Measurements from ENCODE around the gene PAXX. TPM values are rescaled to one million over a fixed set of nuclear protein-coding genes. Genes with fewer than 3 reads are reported as not detected.
A peak's percentile ranks its signal among the peaks of the same experiment; 100 is the strongest.

The PAXX gene, protein sequence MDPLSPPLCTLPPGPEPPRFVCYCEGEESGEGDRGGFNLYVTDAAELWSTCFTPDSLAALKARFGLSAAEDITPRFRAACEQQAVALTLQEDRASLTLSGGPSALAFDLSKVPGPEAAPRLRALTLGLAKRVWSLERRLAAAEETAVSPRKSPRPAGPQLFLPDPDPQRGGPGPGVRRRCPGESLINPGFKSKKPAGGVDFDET
- total RNA-seq = 21.7 TPM

DNA sequence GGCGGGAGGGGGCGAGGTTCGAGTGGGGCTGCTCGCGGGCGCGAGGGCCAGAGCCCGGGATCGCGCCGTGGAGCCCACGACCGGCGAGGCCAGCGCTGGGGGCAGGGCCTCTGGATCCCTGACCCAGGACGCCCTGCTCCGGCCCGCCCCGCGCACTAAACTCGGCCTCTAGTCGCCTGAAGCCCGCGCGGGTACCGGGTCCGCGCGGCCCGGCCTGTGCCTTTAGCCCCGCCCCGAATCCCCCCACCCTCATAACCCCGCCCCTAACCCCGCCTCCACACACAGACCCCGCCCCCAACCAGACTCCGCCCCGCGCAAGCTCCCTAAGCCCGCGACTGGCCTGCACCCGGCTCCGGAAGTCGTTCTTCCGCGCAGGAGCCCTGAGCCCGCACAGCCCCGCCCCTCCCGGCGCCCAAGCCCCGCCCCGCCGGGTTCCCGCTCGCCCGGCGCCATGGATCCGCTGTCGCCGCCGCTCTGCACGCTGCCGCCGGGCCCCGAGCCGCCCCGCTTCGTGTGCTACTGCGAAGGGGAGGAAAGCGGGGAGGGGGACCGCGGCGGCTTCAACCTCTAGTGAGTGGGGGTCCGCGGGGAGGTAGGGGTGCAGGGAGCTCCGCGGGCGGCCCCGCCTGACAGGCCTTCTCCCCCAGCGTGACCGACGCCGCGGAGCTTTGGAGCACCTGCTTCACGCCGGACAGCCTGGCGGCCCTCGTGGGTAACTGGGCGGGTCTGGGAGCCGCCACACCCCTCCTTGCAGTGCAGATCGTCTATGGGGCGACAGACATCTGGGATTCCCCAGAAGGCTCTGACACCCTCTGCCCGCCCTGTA is at the start of gene PAXX:
TSS of gene PAXX (plus strand) at position 430 of the 826 bp plus-strand sequence. CDS start at position 452, 22 bp downstream.
- peak; percentile 95 for DNase-seq

DNA sequence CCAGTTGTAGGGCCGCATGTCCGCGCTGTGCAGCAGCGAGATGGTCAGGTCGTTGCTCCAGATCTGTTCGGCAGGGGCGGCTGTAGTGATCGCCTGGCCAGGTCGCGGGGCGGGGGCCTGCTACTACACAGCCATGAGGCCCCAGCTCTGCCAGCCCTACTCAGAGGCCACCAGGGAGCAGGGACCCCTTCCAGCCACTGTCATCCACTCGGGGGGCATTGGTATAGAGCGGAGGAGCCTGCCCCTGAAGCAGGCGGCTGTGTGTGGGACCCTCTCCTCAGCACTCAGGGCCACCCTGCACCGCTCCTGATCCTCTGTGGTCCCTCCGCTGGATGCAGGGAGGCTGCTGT is 49.4 kb upstream of the PAXX start:
- no peak for DNase-seq

DNA sequence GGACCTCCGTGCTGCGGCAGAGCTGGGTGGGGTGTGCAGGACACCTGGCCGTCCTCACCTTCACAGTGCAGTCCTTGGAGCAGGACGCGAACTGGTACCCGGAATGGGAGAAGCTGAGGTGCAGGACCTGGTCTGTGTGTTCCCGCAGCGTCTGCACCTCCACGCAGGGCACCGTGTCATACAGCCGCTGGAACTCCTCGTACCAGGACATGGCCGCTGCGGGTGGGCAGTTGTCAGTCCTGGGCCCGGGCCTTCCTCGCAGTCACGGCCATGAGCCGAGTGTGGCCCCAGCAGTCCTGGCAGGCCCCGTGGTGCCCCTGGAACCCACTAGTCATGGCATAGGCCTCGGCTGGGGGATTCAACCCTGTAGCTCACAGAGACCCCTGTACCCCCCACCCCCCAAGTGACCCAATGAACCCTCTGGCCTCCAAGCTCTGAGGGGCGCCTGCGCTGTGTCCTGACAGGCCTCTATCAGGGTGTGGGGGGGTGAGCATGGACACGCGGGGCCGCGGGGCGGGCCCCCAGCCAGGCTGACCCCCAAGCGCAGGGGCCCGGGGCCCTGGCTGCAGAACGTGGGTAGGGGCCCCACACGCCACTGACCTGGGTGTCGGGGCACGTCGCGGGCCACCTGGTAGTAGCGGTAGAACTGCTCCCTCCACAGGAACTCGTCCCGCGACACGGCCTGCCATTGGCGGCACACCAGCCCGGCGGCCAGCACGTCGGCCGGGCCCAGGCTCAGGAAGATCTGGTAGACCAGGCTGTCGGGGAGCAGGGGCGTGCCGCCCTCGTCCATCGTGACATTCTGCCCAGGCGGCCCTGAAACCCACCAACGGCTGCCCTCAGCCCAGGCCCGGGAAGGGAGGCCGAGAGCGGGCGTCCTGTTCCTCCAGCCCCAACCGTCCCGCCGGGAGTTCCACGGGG is 48.7 kb upstream of the PAXX start:
- no peak for DNase-seq

DNA sequence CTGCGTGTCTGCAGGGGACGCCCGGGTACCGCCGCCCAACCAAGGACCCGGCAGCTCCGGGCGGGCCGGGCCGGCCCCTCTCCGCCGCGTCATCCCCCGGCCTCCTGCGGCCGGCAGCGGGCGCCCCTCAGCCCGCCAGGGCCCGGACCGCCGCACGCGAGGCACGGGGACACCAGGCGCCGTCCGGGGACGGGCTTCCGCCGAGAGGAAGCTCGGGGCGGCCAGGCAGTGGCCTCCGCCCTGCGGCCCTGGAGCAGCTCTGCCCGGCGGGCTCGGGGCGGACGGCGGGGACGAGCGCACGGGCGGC is 48.1 kb upstream of the PAXX start:
- DNase-seq = no peak

DNA sequence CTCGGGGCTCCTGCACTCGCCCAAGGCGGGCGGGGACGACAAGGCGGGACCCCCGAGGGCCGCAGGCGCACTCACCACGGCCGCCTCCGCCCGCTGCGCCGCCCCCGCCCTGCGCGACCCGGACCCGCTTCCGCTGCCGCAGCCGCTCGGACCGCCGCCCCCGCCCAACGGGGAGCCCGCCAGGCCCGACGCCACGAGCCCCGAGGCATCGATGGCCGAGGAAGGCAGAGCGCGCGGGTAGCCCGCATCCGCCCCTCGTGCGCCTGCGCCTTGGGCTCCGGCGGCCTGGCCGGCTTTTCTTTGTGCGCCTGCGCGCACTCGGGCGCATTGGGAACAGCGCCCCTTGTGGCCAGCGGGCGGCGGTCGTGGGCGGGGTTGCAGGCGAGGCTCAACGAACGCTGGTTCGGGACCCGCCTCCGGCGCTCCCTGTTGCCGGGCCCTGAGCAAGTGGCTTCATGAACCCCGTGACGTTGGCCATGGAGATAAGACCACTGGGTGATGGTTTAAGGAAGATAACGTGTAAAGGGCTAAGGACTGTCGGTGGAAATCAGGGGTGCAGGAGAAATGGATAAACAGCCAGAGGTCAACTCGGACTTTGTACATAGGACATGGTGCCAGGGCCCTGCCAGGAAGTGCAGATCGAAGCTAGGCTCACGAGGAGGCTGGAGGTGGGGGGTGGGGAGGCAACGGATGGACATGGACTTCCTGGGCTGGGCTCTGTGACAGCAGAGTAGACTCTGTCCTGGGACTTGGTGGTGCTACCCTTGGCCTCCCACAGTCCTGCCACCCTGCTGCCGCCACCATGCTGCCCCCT is 47.5 kb upstream of the PAXX start, which contains the start of the genes C8G and FBXW5:
TSS of gene C8G (plus strand) at position 725 of the 814 bp plus-strand sequence. CDS start at position 803, 78 bp downstream.
TSS of gene FBXW5 (minus strand) at position 220 of the 814 bp plus-strand sequence. CDS start 655 bp downstream, outside the sequence.
- DNase-seq = peak; percentile 98

DNA sequence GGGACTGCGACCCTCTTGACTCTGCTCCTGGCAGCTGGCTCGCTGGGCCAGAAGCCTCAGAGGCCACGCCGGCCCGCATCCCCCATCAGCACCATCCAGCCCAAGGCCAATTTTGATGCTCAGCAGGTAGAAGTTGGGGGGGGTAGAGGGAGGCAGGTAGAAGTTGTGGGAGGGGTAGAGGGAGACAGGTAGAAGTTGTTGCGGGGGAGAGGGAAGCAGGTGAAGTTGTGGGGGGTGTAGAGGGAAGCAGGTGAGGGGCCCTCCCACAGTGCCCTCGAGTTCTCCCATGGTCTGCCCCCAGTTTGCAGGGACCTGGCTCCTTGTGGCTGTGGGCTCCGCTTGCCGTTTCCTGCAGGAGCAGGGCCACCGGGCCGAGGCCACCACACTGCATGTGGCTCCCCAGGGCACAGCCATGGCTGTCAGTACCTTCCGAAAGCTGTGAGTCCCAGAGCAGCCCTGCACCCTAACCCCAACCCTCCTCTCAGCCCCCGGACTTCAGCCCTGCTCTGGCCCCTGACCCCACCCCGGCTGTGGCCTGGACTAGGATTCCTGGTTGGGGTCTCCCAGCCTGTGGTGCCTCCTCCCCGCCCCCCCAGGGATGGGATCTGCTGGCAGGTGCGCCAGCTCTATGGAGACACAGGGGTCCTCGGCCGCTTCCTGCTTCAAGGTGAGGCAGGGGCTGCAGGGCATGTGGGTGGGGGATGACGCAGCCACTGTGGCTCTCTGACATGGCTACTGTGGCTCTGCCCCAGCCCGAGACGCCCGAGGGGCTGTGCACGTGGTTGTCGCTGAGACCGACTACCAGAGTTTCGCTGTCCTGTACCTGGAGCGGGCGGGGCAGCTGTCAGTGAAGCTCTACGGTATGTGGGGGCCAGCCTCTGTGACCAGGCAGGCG is 46.6 kb upstream of the PAXX start:
- DNase-seq = no peak

DNA sequence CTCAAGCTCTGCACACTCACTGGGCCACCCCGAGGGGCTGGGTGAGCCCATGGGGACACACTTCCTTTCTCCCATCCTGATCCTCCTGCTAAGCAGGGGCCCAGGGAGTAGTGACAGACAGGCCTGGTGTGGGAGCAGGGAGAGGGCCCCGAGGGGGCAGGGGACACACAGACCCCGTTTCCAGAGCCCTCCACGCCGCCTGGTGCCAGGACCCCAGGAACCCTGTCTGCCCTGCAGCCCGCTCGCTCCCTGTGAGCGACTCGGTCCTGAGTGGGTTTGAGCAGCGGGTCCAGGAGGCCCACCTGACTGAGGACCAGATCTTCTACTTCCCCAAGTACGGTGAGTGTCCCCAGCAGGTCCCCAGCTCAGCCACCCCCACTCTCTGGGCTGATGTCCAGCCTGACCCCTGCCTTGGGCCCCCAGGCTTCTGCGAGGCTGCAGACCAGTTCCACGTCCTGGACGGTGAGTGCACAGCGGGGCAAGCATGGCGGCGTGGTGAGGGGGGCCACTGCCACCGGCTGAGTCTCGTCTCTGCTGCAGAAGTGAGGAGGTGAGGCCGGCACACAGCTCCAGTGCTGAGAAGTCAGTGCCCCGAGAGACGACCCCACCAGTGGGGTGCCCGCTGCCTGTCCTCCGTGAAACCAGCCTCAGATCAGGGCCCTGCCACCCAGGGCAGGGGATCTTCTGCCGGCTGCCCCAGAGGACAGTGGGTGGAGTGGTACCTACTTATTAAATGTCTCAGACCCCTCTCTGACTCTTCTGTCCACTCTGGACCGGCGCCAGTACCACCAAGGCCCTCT is 45.8 kb upstream of the PAXX start:
- no peak for DNase-seq

DNA sequence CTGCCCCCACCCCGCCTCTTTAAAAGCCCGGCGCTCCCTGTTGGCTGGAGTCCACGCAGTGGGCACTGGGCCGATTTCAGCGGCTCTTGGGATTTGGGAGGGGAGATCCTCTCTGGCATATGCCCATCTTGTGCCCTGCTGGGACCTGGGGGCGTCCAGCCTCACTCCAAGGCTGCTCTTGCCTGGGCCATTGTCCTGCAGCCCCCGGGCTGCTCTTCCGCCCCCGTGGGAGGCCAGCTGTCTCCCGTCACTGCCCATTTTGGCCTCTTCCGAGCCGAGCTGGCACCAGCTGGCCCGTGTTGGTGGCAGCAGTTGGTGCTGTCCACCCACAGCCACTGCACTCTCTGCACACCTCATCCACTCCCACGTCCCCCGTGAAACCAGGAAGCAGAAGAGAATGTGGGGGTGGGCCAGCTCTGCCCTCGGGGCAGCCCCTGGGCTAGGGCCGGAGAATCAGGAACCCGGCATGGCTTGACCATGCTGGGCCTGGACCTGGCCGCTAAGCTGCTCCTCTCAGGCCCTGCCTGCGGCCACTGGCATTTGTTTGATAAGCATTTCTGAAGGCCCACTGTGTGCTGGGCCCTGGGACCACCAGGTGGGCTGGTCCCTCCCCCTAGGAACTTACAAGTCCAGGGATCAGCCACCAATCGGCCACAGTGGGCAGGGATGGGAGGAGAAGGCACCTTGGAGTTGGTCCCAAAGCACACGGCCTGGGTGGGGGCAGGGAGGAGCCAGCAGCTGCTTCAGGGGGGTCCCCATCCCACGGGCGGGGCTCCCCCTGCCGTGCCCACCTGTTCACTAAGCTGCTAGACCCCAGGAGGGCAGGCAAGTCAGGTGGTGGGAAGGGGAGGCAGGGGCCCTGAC is 45.0 kb upstream of the PAXX start:
- DNase-seq = peak; percentile 56

DNA sequence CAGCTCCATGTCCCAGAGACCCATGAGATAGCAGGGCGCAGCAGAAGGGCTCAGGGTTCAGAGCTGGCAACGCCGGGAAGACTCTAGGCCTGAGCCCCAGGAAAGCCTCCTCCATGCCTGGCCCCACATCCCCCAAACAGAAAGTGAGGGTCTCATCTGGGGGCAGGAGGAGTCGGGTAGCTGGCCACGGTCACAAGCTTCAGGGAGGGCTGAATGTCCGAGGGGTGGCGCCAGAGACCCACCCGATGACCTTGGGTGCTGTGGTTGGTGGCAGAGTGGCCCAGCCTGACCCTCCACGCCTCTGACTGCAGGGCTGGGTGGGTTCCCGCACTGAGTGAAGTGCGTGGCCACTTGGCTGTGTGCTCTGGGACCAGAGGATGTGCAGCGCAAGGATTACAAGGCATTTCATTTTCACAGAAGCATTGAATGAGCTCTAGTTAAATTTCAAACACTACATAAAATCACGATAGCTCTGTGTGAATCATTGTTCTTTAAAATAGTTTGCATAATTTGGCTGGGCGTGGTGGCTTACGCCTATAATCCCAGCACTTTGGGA is 44.2 kb upstream of the PAXX start:
- peak; percentile 59 for DNase-seq

DNA sequence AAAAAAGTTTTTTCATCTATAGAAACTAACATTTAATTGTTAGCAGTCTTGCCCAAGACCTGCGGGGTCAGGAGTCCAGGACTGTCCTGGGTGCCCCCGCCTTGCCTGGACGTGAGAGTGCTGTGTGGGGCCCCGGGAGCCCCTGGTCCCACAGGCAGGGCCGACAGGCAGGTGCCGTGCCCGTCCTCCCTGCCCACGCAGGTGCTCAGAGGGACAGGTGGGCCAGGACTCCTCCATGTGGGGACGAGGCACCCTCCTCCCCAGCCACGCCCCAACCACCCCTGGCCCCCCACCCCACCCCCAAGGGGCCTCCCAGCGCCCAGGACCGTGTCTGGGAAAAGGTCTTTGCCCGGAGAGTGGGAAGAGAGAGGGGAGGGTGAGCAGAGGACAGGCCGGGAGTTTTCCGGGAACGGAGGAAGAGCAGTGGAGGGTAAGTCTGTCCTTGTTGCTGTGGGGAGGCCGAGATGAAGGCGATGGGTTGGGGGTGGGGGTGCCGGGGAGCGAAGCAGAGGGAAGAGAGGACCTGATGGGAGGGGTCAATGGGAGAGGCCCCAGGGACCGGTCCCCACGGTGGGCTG is 42.9 kb upstream of the PAXX start:
- DNase-seq = no peak

DNA sequence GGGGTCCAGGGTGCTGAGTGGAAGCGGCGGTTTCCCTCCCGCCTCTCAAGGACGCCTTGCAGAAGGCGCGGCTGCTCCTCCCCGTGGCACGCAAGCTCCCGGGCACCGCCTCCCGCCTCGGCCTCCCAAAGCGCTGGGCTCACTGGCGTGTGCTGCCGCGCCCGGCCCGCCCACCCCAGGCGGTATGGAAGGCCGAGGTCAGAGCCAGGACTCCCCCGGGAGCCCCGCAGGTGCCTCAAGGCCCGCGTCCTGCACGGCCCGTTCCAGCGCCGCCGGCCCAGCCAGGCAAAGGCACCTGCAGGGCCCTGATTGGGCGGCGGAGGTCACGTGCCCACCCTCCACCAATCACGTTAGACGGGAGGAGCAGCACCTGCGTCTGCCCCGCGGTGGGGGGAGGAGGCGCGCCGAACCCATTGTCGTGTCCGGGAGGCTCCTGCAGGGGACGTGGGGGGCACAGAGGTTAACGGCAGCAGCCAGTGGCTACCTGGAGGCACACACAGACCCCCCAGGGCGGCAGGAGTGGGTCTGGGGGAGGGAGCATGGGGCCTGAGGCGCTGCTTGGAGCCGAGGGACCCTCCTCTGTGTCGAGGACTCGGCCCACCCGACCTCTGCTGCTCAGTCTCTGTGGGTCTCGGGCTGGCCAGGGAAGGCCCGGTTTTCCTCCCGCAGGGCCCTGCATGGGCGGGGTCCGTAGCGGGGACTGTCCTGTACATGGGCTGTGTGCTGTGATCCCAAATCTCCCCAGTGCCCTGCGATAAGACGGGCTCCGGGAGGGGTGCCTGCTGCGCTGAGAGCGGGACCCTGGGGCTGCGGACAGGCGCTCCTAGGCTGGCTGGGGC is 42.2 kb upstream of the PAXX start:
- peak; percentile 94 for DNase-seq

DNA sequence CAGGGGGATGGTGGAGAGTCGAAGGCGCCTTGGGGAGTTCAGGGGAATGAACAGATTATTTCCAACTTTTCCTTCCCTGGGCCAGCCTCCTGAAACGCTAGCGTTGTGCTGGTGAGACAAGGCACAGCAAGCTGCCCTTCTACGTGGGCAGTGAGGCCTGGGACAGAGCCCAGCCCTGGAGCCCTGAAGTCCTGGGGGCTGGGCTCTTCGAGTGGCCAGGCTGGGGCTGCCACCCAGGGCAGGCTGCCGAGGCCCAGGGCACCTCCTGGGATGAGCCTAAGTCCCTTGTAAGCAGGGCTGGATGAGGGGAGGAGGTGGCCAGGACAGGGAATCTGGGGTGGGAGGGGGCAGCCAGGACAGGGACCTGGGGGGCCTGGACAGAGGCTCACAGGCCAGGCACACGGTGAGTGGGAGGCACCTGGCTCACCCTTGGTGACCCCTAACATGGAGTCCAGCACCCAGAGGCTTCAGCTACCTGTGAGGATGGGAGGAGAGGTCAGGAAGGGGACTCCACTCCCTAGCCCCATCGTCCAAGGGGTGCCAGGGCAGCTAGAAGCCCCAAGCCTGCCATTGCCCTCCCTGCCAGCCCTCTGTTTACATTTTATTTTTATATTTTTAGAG is 41.5 kb upstream of the PAXX start:
- no peak for DNase-seq

DNA sequence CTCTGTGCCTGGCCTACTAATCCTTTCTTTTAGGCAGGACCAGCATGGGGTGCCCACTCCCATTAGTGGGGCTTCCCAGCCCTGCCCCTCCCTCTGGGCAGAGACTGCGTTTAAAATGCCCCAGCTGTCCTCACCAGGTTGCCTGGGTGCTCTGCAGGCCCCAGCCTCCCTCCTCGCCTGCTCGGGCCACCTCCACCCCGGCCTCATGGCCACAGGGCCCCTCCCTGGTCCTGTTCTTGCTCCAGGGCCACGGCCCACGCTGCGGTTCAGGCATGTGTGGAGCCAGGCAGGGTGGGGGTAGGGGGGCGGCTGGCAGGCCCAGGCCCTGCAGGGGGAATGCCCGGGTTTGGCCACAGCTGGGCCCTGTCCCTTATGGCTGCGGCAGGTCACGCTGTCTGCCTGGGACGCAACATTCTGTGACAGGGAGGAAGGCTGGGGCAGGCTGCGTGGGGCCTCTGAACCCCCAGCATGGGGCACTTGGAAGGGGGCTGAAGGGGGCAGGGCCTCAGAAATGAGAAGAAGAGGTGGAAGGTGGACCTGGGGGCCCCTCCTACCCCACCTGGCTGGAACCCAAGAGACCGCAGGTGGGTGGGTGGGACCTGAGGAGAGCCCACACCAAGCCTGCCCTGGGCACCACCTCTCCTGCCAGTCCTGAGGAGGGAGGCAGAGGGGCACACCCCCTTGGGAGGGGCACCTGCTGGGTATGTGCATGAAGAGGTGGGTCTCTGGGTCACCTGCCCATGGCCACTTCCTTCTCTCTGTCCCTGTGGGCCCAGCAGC is 40.5 kb upstream of the PAXX start, which contains the start of gene LCN12:
TSS of gene LCN12 (plus strand) at position 733 of the 780 bp plus-strand sequence. CDS start 55 bp downstream, outside the sequence.
- DNase-seq = no peak

DNA sequence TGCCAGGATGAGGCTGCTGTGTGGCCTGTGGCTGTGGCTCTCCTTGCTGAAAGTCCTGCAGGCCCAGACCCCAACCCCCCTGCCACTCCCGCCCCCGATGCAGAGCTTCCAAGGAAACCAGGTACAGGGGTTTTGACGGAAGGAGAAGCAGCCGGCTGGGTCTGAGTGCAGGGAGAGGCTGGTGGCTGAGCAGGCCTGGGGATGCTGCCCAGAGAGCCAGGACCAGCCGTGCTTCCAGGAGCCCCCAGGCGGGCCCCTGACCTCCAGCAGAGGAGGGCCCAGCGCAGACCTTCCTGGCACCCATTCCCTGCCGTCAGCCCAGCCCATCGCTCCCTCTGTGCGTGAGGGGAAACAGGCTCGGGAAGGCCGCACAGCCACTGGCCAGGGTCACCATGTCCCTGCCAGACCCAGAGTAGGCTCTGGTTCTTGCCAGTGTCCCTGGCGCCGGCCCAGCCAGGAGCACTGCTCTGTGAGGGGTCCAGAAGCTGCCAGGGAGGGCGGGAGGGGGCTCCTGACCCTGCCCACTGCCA is 39.8 kb upstream of the PAXX start:
- DNase-seq = no peak

All from tongue (tissue), 2 donors.